Limb (tissue), 2 donors: ENCODE results near the gene GPR149.

Experiments used
- DNase-seq, 2 donors: peaks; one replicate each; pipeline ENCODE4 v3.0.0-alpha.2; 2016; ENCODE audit errors: extremely low spot score in 2 of 2

Gene GPR149

DNA sequence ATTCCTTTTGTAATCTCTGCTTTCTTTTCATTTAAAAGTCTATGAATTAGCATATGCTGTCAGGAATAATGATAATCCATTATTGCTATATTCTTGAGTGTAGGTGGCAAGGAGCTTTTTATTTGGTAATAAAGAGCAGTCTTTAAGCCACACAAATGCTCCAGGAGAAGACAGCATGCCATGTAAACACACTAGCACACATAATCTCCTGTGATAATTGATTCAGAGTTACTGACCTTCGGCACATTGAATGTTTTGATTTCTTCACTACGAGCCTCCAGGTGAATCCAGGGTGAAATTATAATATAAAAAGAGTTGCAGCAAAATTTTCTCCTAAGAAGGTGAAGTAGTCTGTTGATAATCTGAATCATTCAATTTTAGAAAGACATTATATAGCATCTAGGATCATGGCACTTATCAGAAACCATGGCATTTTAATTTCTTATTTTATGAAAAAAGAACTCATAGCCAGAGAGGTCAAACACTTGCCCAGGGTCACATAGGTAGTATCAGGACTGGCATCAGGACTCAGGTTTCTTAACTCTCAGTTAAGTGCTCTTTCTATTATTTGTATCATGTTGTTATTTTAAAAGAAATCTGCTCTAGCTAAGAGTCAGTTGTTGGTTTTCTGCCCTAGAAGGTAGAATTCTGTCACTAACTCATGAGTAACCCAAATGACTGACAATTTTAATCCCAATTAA lies 84.4 kb downstream of the GPR149 start:
- no peak for DNase-seq

DNA sequence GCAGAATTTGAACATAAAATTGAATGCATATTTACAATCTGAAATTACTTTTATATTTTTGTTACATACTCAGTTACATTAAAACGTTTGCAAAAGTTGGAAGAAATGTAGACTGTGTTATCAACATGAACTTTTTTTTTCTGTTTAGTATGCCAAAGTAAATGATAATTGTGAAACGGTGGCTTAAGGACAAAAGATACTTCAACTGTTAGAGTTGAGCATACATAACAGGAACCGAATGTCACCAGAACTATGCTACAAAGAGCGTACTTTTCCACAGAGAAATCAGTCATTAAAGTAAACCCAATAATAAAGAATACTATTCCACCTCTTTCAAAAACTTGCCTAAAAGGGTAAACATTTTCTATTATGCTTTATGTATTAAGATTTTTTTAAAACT lies 91.4 kb downstream of the GPR149 start:
- no peak for DNase-seq

DNA sequence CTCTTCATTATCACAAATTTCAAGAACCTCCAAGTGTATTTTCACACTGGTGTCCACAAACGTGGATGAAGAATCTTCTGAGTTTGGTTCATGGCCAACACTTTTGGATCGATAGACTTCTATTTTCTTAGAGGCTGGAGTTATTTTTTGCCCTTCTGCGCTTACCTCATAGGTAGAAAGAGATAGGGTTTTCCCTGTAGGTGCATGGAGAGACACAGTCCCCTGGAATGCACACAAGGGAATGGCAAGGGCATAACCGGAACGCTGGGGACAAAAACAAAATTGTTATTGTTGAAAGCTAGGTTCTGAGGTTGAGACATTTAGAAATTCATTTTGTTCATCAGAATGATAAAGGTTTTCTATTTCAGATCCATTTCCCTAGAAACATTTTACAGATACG lies 92.0 kb downstream of the GPR149 start:
- DNase-seq, result no peak

DNA sequence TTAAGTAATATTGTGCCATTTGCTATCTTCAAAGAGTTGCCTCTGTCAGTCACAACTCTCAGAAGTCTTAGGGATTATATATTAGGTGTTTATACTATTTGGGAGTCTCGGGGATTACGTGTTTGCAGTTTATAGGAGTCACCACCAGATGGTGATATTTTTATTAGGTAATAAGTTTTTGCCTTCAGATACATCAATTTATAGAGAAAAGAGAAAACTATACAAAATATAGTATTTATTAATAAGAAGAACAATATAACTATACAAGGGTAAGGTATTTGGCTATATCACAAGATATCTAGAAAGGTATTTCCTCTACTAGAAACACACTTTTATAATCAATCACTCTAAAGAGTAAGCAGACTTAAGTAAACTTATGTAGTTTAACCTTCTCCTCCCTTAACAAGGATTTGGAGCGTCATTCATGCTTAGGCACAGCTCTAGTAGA lies 95.0 kb downstream of the GPR149 start:
- peak in 1 of 2 donors; percentile 55 for DNase-seq

DNA sequence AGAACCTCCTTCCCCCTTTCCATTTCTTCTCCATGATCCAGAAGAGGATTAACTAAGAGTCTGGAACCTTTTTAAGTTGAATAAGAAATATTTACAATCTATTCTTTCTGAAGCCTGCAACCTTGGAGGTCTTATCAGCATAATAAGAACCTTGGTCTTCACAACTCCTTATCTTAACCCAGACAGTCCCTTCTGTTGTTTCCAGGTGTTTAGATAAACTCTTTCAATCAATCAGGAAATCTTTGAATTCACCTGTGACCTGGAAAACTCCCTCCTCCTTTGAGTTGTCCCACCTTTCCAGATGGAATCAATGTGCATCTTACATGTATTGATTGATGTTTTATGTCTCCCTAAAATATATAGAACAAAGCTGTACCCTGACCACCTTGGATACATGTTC lies 102.1 kb downstream of the GPR149 start:
- no peak for DNase-seq

DNA sequence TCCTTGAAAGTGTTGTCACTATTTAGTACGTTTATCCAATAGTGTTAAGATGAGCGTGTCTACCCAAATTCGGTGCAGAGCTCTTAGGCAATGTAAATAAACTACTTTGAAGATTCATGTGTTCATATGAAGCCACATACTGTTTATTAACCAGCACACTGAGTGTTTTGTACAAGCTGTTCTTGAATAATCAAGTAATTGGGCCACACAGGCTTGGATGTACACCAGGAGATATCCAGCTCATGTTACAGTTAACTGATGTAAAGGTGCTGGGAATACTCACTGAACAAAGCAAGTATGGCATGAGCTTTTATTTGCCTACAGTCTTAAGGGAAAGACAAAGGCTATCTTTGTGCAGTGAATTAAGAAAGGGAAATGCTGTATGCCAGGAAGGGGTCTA lies 105.1 kb downstream of the GPR149 start:
- no peak for DNase-seq

DNA sequence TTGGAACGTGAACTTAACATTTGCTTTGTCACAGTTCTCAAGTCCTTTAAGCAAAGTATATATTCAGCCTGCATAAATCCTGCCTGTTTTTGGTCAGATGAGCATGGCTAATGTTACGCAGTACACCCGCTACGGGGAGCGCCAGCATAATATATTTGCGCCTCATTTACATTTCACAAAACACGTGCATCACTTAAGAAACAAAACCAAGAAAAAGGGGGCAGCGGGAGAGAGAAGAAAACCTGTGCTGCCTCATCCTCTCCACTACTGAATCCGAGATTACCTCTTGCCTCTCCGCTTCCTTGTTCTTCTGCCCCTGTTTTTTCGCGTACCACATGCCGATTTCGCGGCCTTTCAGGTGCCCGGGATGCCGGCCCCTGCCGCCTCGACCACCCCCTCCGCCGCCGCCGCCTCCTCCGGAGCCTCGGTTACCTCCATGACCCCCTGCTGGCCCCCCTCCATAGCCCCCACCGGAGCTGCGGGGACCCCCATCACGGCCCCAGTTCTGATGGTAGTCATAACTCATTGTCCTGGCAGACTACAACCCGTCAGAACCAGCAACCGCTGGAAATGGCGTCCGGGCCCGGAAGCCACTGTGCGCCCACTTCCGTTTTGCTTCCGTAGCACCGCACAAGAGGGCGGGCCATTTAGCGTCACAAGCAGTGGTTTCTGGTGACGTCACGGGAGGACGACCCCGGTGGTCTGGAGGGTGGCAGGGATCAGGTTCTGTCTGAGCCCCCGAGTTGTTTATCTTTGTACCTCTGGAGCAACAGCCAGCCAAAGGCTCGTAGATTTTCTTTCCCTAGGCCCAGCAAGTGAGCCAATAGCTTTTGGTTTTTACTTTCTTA lies 105.9 kb downstream of the GPR149 start, which contains the start of gene DHX36:
Gene DHX36 (minus strand): TSS at position 597 of the 848 bp plus-strand sequence. CDS start 71 bp downstream, at position 526.
- DNase-seq, result peak; percentile 96 to 97

DNA sequence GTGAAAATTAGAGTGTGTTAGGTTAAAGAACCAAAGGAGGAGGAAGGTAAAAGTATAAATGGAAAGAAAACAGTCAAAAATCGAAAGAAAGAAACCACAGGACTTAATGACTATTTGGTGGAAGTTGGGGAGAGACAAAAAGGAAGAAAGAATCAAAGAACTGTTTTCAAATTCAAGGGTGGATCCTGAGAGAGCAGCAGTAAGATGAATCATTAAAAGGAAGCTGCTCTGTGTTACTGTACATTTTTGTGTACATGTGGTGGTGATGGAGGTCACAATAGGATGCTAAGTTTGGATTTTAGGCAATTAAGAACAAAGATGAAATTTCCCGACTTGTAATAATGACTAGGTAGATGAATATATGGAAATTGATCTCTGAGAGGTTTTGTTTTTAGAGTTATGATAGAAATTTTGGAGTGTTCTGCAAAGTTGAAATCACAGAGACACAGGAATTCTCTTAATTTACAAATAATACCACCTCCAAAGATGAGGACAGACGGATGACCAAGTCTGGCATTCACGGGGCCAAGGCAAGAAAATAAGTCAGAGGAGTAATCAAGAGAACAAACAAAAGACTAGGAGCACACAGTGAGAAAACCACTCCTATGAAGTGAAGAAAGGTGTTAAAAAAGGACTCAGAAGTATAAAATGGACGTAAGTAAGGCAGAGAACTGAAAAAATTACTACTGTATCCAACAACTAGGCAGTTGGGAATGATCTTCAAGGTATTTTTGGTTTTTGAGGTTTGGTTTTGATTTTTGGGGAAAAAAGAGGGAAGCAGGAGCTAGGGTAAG lies 112.8 kb downstream of the GPR149 start:
- DNase-seq, result no peak

DNA sequence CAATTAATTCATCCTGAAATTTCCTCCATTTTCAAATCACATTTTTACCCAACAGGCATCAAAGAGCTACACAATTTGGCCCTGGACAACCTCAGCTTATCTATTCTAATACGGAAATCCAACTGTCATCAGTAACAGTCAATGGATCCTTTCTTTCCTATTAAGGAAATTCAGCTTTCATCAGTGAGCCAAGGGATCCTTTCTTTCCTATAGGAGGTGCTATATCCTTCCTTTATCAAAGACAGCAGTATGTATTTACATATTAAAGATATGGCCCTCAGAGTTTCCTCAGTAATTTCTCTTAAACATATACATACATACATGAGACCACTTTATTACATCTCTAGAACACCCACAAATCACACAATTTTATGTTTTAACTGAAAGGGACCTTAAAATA lies 115.8 kb downstream of the GPR149 start:
- DNase-seq, result no peak

DNA sequence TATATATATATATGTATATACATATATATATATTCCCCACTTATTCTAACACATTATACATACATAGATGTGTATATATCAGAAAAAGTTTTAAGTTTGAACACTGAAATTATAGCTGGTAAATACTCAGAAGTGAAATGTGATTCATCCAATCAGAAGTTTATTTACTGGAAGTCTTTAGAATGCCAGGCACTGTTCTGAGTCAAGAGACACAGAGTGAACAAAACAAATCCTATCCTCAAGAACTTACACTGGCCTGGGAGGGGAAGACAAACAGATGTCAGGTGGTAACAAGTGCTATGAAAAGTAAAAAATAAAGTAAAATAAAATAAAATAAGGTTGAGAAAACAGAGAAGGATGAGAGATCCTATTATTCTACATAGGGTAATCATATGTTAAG lies 119.2 kb downstream of the GPR149 start:
- DNase-seq, result no peak

DNA sequence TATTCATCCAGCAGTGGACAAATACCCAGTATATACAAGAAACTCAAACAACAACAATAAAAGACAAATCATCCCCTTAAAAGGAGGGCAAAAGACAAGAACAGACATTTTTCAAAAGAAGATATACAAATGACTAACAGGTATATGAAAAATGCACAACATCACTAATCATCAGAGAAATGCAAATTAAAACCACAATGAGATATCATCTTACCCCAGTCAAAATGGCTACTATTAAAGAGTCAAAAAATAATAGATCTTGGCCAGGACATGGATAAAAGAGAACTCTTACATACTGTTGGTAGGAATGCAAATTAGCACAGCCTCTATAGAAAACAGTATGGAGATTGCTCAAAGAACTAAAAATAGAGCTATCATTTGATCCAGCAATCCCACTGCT lies 122.6 kb downstream of the GPR149 start:
- DNase-seq, result no peak

DNA sequence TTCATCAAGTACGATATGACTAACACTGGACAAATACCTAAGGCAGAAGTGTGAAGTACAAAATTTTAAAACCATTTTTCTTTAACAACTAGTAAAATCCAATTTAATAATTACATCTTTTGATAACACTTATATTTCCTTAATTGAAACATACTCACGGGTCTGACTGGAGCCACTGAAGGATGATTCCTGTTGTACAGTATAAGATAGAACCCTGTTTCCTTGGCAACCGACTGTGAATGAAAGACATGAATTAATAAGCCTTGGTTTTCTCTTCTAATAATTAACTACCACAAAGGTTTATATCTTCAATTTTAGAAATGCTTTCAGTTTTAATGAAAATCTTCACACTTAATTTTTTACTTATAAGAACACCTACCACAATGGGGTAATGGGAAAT lies 125.1 kb downstream of the GPR149 start:
- DNase-seq, result no peak

DNA sequence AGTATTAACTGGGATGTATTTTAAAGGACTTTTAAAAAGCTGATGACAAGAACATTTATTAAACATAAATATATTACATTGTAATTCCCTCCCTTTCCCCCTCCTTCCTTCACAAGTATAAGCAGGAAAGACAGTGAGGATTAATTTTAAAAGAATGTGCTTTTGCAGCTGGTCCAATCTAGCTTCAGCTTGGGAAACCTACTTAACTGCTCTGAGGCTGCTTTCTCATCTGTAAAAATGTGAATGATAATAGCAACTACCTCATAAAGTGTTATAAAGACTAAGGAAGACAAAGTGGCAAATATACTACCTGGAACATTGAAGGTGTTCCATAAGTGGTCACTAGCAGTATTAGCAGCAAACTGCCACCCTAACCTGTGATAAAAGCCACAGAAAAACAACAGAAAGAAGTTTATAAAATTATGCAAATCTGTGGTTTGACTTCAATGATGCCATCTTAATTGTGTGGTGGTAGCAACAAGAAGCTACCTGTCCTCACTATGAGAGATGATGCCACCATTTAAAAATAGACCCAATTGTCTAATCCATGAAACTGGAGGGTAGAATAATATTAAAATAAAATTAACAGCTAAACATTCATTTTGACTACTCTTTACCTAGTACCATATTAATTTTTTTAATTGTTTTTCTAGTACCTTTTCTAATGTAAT lies 125.7 kb downstream of the GPR149 start:
- DNase-seq, result no peak

DNA sequence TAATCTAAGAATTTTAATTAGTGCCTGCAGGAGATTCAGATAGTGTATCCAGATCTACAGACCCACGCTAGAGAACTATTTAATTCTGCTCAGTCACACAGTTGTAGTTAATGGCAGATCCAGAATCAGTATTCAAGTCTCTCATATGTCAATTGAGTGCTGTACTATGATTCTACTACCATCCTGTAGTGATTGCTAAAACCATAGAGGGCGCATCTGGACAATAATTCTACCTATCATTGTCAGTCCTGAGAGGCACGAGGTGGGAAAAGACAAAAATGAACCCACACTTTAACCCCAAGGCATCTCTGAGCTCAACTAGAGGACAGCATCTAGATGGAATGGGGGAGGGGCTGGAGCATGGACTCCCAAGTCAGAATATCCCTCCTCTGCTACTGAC lies 128.4 kb downstream of the GPR149 start:
- no peak for DNase-seq

DNA sequence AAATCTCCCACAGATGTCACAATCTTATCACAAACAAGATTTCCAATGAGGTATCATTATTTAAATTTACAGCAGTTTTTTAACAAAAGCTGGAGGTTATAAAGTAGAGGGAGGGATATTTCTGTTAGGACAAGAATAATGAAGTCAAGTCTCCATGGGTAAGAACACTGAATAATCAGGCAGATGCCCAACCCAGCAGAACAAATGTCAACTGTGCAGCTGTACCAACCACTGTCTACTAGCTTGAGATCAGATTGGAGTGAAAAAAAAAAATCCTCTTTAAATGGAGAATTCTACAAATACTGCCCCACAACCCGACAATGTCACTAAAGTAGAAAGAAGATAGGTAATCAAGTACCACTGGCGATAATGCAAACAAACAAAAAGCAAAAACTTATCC lies 136.0 kb downstream of the GPR149 start:
- DNase-seq, result no peak

DNA sequence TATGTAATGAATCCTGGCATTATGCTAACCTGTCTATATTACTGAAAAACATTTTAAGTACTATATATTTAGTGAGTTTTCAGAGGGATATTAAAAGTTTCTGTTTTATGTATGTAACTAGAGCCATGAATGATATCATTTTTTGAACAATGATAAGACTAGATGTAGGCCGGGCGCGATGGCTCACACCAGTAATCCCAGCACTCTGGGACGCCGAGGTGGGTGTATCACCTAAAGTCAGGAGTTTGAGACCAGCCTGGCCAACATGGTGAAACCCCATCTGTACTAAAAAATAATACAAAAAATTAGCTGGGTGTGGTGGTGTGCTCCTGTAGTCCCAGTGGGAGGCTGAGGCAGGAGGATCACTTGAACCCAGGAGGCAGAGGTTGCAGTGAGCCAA lies 139.8 kb downstream of the GPR149 start:
- no peak for DNase-seq
